NT2/D1 (cell line): ENCODE data around the gene TMEM43.

Experiments used
- DNase-seq: peaks from one replicate; pipeline ENCODE4 v3.0.0-alpha.2; 2011; ENCODE audit warnings: low read depth, low spot score
- H3K27me3 ChIP-seq: 2 replicates; pipeline ENCODE4 v1.6.0; 2011; ENCODE audit warnings: mild to moderate bottlenecking; ENCODE audit not compliant: insufficient read length, insufficient read depth
- H3K36me3 ChIP-seq: 2 replicates; pipeline ENCODE4 v1.6.1; 2011; ENCODE audit warnings: mild to moderate bottlenecking, low read length, mixed read lengths; ENCODE audit not compliant: insufficient read depth, insufficient read length
- H3K4me1 ChIP-seq: 2 replicates; pipeline ENCODE4 v1.5.1; 2011; ENCODE audit not compliant: insufficient read depth, insufficient read length
- H3K4me3 ChIP-seq: 2 replicates; pipeline ENCODE4 v1.5.1; 2011; ENCODE audit warnings: low read depth; ENCODE audit not compliant: insufficient read length
- H3K9ac ChIP-seq: 2 replicates; pipeline ENCODE4 v1.6.0; 2011; ENCODE audit warnings: low read depth; ENCODE audit not compliant: insufficient read length
- H3K9me3 ChIP-seq: 2 replicates; pipeline ENCODE4 v1.5.1; 2011; ENCODE audit warnings: mild to moderate bottlenecking, low read length; ENCODE audit not compliant: insufficient read depth
- SUZ12 ChIP-seq: IDR thresholded peaks from 2 replicates; pipeline ENCODE4 v1.6.1; 2011; ENCODE audit not compliant: insufficient read length, insufficient read depth; ENCODE audit errors: extremely low read depth
- YY1 ChIP-seq: IDR thresholded peaks from 2 replicates; pipeline ENCODE4 v1.6.1; 2011; ENCODE audit not compliant: insufficient read length, insufficient read depth
- ZNF274 ChIP-seq: IDR thresholded peaks from 2 replicates; pipeline ENCODE4 v1.6.1; 2011; ENCODE audit warnings: mild to moderate bottlenecking, low read depth, low read length

TMEM43 gene

DNA sequence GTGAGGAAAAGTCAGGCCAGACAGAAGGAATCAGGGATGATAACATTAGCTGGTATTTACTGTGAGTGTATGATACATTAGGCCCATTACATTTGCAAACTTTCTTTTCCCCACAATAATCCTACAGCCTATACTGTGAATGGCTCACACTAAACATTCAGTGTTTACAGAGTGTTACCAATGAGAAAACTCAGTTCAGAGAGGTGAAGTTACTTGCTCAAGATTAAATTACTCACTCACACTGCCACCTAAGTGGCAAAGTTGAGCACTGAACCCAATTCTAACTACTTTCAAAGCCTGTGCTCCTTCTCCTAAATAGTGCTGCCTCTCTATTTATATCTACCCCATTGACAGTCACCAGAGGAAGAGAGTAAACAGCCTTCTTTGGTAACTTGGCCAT is 45.0 kb downstream of the TMEM43 start:
- no peaks in the 10 kb centered on the region for H3K4me1 ChIP-seq
- no peaks in the 10 kb centered on the region for H3K9me3 ChIP-seq
- no peak for TF ChIP-seq YY1
- no peak for TF ChIP-seq SUZ12
- no peak for TF ChIP-seq ZNF274
- no peaks in the 10 kb centered on the region for H3K27me3 ChIP-seq
- H3K36me3 ChIP-seq = peaks cover 81% of the 10 kb centered on the region
- H3K4me3 ChIP-seq = no peak overlapping the region
- H3K9ac ChIP-seq = no peak overlapping the region
- no peak for DNase-seq

DNA sequence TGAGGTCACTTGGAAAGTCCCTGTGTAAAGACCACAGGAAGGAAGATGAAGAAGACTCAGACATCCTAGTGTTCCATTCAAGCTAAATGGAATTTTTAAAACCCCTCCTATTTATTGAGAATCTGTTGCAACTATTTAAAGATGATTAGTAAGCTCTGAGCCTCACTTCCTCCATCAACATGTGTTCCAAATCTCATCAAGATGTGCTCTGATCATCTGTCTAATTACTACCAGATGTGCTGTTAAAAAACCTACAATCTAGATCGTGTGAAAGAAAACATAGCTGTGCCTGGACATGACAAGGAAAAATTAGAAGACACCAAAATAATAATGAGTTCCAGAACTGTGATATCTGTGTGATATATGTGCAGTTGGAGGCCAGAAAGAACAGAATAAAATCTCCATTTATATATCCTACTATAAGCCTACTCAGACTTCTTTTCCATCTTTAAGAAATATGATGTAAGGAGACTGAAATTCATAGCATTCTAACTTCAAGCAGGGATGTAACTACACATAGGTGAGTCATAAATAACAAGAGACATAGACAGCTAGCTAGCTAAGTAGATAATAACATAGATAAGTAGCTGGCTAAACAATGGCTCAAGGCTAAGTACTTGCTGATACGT is 45.8 kb downstream of the TMEM43 start:
- H3K27me3 ChIP-seq = no peaks in the 10 kb centered on the region
- H3K36me3 ChIP-seq = peaks cover 73% of the 10 kb centered on the region
- no peaks in the 10 kb centered on the region for H3K4me1 ChIP-seq
- DNase-seq = no peak
- no peak overlapping the region for H3K9ac ChIP-seq
- H3K4me3 ChIP-seq = no peak overlapping the region
- no peak for TF ChIP-seq ZNF274
- no peak for TF ChIP-seq YY1
- no peak for TF ChIP-seq SUZ12
- no peaks in the 10 kb centered on the region for H3K9me3 ChIP-seq

DNA sequence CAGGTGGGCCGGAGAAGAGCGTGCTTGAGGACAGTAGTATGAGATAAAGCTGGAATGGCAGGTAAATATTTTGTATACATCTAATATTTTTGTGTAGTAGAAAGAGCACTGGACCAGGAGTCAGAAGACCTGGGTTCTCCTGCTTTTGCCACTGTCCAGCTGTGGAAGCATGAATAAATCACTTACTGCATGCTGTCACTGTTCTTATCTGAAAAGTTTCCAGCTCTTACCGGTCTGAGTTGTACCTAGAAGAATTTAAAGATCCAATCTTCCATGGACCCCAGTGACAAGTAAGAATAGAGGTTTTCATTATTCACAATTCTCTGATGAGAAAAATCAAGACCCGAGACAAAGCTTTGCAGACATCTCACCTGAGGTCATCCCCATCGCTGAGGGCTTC is 47.6 kb downstream of the TMEM43 start:
- DNase-seq = no peak
- no peaks in the 10 kb centered on the region for H3K27me3 ChIP-seq
- no peaks in the 10 kb centered on the region for H3K4me1 ChIP-seq
- H3K9me3 ChIP-seq = no peaks in the 10 kb centered on the region
- no peak overlapping the region for H3K4me3 ChIP-seq
- H3K9ac ChIP-seq = no peak overlapping the region
- peaks cover 56% of the 10 kb centered on the region for H3K36me3 ChIP-seq
- TF ChIP-seq YY1 = no peak
- TF ChIP-seq ZNF274 = no peak
- TF ChIP-seq SUZ12 = no peak

DNA sequence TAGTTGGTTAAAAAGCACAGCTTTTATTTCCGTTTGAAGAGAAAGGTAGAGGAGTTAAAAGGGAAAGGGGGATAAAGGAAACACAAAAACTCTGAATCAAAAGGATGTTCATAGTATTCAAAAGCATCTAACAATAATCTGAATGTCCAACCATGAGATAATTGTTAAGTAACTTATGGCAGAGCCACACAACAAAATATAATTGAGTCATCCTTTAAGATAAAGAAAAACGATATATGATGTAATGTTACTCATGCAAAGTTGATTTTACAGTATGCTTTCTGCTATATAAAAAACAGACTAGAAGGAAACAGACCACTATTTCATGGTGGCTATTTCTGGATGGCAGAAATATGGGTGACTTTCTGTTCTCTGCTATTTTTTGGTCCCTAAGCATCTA is 49.6 kb downstream of the TMEM43 start:
- Histone ChIP-seq H3K9ac (no peak overlapping the region), H3K4me3 (no peak overlapping the region)

DNA sequence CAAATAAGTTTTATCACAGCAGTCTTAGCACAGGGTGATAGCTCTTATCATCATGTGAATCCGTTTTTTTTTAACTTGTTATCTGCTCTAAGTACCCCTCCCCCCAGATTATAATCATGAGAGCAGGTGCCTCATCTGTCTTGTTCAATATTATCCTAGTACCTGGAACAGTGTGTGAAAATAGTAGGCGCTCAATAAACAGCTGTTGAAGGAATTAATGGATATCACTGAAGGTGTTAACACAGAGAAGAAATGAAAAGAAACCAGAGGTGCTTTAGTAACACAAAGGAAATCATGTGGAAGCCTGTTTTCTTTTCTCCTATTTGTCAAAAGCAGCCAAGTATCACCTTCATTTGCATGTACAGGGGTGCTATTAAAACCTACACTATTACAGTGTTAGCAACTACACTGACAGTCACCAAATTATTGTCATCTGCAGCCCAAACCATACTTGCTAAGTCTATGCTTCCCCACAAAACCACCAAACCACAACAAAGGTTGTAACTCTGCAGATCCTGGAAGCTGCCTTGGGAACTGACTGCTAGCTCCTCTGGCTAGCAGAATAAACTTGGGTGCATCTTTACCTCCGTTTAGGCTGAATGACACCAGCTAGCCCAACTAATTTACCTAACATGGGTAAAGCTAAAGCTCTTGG is 50.7 kb downstream of the TMEM43 start:
- Histone ChIP-seq H3K27me3 (no peaks in the 10 kb centered on the region), H3K9me3 (no peaks in the 10 kb centered on the region), H3K4me3 (no peak overlapping the region), H3K9ac (no peak overlapping the region), H3K4me1 (no peaks in the 10 kb centered on the region), H3K36me3 (peaks cover 26% of the 10 kb centered on the region)
- no peak for TF ChIP-seq ZNF274
- TF ChIP-seq YY1 = no peak
- no peak for TF ChIP-seq SUZ12
- no peak for DNase-seq

More for the DNA sequence above, 49.6 kb downstream of the TMEM43 start:
- Histone ChIP-seq H3K27me3 (no peaks in the 10 kb centered on the region), H3K4me1 (no peaks in the 10 kb centered on the region), H3K9me3 (no peaks in the 10 kb centered on the region), H3K36me3 (peaks cover 36% of the 10 kb centered on the region)
- DNase-seq = no peak
- TF ChIP-seq ZNF274 (no peak), SUZ12 (no peak), YY1 (no peak)

DNA sequence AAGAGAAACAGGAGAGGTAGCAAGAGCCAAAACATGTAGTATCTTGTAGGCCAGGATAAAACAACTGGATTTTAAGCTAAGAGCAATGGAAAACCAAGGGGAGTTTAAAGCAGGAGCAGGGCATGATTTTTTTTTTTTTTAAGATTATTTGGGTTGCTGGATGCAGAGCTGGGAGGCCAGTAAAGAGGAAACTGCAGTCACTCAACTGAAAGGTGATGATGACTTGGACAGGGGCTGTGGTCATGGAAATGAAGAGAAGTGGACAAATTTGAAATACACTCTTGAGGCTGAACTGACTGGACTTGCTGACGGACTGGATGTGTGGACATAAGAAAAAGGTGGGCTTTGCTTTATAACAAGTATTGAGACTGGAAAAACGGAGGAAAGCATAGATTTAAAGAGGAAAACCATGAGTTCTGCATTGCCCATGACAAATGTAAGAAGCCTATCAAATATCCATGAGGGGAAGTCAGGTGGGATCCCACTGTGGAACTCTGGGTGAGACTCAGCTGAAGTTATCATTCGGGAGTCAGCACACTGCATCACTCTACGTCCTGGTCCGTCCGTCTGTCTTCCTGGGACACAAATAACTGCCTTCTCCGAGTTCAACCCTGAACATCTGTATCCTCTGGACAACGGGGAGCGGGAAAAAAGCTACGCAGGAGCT is 52.9 kb downstream of the TMEM43 start:
- TF ChIP-seq ZNF274 (no peak), SUZ12 (no peak), YY1 (no peak)
- peak overlapping the region; percentile 96 for H3K9ac ChIP-seq
- H3K4me1 ChIP-seq = no peaks in the 10 kb centered on the region
- H3K27me3 ChIP-seq = no peaks in the 10 kb centered on the region
- H3K36me3 ChIP-seq = peaks cover 23% of the 10 kb centered on the region
- peak overlapping the region; percentile 86 for H3K4me3 ChIP-seq
- H3K9me3 ChIP-seq = no peaks in the 10 kb centered on the region
- DNase-seq = no peak

DNA sequence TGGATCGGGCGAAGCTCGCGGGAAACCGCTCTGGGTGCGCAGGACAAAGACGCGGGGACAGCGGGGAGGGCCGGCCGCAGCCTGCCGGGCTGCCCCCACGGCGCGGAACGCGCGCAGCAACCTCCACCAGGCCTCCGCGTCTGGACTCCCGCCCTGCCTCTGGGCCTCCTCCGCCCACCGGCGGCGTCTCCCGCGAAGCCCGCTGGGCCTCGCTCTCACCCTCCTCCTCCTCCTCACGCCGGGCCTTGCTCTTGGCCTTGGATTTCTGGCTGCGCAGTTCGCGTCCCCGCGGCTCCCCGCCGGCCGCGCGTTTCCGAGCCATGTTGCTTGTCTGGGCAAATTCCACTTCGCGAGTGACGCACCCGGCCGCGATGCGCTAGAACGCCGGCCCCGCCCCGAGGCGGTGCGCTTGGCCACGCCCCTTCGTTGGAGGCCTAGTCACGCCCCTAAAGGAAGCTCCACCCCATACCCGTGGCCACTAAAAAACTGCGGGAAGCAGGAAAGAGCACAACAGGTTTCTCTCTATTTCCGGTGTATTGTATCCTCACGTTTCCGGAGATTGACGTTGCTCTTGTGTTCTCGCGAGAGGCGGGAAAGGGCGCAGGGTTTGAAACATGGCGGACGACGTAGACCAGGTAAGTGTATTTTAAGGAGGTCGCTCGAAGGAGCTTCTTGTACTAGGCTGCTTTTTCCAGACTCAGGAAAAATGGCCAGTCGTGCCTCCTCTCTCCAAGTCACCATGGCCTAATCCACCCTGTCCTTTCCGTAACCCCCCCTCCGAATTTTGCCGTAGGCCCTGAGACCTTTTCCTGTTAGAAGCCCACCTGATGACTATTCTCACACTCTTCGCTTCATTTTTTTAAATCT is 53.6 kb downstream of the TMEM43 start, which contains the start of the genes LSM3 and XPC:
LSM3 (plus strand) TSS at position 571 of the 867 bp plus-strand sequence; CDS start at position 615, 44 bp downstream.
XPC (minus strand) TSS at position 355 of the 867 bp plus-strand sequence; CDS start at position 322, 33 bp downstream.
- Histone ChIP-seq H3K4me1 (no peaks in the 10 kb centered on the region), H3K9ac (peak within 1 kb of the TSS; percentile 96), H3K36me3 (peaks cover 27% of the 10 kb centered on the region), H3K9me3 (no peaks in the 10 kb centered on the region), H3K4me3 (peak within 1 kb of the TSS; percentile 86), H3K27me3 (no peaks in the 10 kb centered on the region)
- DNase-seq = peak; percentile 97
- TF ChIP-seq ZNF274 (no peak), SUZ12 (no peak), YY1 (peak; percentile 83)
